NCI-H1105 (cell line): Measurements from ENCODE around the gene HTR2B.
"Not testable (repeated sequence)": the region's sequence is repeated elsewhere in the genome, so short reads cannot be mapped to it uniquely, and the experiment has no call there.

ENCODE experiments used
- DNase-seq: peaks from one replicate; lab custom pipeline; 2025; lab: John Stamatoyannopoulos, UW

HTR2B gene

DNA sequence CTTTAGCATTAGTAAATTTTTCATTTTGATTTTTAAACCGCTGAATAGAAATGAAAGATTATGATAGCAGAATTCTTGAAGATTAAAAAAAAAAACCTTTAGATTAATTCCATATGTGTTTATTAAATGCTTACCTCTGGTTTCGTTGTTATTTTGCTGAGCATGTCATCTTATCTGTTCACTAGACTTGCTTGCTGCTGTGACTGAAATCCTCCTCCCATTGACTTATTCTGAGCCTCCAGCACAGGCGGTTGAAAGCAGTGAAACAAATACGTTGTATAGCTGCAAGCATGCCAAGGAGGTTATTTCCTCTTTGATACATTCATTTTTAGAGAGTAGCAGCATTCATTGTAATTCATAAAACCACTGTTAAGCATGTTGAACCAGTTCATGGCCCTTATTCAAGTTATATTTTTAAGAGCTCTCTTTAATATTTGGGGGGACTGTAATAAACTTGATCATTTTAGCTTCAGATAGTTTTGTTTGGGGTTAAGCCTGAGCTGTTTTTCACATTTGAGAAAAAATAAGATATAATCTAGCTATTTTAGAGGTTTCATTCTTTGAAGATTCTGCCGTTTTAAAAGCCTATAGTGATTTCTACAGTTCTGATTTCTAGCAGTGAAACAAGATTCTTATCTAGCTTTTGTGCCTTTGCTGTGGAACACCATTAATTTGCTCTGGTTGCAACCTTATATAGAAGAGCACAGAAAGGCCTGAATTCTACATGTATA is at the start of gene HTR2B:
Gene HTR2B, minus strand, starts transcription at position 205 of the 731 bp plus-strand sequence. CDS start 1,278 bp downstream, outside the sequence.
- no peak for DNase-seq

DNA sequence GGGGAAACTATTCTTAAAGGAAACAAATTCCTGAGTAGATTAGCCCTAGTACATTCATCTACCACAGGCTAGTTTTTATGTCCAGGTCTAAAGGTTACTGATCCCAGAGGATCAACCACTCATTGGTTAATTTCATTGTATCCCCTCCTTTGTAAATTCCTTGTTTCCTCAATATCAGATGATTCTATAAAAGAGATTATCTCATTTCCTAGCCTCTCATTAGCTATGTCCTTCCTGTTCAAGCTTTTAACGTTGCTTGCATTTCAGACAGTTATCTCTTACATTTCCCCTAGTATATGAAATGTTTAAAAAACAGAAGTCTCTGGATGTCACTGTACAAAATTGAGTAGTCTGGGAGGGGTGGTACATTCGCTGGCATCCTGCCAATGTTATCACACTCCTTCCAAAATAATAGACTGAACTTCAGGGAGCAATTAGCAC is 49.4 kb upstream of the HTR2B start:
- DNase-seq = peak; percentile 23

DNA sequence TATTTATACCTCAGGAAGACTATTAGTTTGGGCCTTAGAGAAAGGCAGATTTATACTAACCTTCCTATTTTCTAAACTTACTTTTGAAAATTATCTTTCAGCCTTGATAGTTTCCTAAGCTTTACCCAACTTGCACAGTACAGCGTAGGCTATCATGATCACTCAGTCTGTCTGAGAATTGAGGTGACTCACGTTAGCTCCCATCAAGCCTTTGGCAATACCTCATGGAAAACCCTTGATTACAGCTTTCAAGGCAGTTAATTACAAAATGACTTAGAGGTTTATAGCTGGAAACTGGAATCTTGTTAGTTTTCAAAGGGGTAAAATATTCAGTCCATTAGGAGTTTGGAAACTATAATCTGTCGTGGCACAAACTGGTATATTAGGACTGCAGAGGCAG is 47.2 kb upstream of the HTR2B start:
- no peak for DNase-seq

DNA sequence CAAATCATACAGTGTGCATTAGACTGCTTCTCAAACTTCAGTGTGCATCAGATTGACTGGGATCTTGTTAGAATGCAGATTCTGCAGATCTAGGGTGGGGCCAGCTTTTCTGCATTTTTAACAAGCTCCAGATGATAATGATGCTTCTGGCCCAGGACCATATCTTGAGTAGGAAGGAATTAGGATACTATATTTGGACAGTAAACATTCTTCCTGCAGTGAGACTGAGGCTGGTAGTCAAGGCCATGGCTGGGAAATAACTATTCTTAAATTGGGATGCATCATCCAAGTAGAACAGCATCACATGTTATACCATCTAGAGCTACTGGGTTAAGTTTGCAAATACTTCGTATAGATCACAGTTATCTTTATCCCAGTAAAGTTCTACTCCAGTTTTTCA is 45.2 kb upstream of the HTR2B start:
- no peak for DNase-seq

DNA sequence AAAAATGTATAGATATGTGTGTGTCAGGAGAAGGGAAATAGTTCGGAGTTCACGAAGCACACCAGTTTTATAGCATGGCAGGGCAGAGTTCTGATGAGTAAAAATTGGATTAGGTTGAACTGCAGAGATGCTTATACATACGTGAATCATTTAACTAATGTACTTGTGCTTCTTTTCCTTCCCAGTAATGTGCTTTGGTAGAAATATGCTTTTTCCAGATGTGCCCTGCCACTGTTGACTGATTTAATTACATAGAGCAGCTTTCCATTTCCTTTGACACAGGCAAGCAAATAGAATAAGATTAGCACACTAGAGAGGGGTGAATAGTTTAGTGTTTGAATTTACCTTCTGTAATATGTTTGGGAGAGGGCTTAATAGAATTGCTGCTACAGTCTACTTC is 44.6 kb upstream of the HTR2B start:
- DNase-seq = no peak

DNA sequence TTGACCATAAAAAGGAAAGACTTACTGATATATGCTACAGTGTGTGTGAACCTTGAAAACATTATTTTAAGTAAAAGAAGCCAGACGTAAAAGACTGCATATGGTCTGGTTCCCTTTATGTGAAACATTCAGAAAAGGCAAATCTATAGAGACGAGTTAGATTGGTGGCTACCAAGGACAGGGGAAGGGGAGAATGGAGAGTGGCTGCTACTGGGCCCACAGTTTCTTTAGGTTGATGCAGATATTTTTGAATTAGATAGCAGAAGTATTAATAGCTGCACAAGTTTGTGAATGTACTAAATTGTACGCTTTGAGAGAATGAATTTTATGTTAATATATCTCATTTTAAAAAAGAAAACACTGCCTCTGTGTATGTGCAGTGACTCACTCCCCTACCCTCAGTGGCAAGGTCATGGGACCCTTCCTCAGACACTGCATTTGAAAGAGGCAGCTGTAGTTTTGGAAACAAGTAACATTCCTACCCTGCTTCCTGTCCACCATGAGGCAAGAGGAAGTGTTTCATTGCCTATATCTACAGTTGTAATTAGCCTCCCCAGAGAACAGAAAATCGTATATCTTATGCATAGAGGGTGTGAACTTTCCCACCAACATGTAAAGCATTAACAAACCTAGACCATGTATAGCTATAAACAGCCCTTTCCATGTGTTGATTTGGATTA is 43.8 kb upstream of the HTR2B start:
- no peak for DNase-seq

DNA sequence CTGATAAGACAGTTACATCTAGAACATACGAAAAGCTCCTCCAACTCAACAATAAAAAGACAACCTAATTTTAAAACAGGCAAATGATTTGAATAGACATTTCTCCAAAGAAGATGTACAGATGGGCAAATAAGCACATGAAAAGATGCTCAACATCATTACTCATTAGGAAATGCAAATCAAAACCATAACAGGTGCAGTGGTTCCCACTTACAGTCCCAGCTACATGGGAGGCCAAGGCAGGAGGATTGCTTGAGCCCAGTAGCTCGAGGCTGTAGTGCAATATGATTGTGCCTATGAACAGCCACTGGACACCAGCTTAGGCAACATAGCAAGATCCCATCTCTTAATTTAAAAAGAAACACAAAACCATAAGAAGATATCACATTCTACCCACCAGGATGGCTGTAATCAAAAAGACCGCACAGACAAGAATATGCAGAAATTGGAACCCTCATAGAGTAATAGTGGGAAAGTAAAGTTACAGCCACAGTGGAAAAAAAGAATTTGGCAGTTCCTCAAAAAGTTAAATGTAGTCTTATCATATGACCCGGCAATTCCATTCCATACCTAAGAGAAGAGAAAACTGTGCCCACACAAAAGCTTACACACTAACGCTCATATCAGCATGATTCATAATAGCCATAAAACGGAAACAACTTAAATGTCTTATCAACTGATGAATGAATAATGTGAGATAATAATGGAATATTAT is 43.1 kb upstream of the HTR2B start:
- no peak for DNase-seq

DNA sequence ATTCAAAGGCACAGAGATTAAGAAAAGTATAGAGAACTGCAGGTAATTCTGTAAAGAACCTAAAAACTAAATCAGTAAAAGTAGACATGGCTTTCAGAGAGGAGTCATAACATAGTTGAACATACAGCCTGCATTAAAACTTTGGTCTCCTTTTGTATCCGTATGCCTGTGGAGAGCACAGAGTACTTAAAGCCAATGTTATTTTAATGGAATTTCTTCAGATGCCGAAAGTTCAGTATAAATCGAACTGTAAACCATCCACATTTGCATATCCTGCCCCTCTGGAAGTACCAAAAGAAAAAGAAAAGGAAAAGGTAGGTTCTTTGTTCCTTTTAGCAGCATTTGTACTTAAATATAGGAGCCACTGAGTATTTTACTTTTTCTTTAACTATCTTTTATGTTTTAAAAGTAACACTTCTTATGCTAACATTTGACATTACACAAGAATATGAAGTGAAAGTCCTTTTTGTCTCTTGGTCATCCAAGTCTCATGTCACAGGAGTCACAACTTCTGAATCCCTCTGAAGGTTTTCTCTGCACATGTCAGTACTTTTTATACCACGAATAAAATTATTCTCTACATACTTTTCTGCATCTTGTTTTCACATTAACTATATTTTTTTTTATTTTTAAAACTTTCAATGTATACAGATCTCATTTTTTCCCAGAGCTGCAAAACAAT is 38.7 kb upstream of the HTR2B start:
- no peak for DNase-seq

DNA sequence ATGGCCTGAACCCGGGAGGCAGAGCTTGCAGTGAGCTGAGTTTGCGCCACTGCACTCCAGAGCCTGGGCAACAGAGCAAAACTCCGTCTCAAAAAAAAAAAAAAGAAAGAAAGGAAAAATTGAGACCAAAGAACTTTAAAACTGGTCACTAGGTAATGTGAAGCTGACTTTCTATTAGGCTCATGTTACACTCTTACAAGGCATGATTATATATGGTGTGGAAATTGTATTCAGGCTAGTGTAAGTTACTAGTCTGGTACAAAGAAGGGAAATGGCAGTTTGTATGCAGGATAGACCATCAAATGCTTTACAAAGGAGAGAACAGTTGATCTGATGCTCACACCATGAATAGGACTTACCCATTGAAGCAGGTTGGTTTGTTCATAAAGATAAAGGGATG is 38.2 kb upstream of the HTR2B start:
- no peak for DNase-seq

DNA sequence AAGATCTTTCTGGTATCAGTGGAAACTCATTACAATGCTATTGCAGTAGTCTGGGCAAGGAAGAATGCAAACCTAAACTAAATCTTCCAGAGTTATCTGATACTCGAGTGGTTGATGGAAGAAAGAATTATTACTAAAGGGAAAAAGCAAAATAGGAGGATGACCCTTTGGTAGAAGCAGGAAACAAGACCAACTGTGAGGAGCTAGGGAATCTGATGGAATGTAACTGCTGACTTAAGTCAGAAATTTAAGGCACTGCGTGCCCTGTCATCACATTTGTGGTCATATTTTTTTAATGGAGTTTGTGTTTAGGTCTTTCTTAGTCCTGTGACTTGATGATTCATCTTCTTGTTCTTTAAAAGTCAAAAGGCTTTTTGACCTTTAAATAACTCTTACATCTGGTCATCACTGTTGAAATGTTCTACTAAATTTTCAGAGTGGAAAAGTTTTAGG is 37.1 kb upstream of the HTR2B start:
- no peak for DNase-seq

DNA sequence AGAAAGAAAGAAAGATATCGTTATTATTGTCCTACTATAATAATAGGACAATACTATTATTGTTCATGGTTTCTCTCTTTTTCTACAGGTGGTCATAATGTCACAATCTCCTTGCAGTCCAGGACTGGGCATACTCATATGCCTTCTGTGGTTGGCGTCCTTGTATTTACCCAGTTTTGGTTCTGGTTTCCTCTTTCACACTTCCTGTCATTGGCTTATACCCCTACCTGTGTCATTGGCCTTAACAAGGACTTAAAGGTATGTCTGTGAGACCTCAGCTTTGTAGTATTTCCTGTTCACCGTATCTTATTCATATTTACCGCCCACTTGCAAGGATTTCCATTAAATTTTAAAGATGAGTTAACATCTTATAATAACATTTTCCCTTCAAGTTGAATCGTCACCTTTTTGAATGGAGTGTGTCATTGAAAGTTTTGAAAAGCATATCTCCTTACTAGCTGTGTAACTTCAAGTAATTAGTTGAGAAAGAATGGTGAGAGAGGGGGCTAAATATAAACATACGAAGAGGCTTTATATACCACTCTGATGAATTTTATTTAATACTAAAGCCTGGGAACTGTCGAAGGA is 36.5 kb upstream of the HTR2B start:
- no peak for DNase-seq

DNA sequence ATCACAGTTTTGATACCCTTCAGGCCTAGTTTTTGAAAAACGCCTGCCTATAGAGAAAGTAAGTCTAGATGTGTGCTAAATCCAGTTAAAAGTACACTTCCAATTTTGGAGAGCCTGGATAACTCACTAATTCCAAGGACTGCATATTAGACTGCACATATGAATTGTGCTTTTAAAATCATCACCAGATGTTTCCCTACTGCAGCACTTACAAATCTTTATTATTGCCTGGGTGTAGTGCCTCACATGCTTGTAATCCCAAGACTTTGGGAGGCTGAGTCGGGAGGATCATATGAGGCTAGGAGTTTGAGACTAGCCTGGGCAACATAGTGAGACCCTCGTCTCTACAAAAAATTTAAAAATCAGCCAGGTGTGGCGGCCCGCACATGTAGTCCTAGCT is 35.9 kb upstream of the HTR2B start:
- DNase-seq = no peak

DNA sequence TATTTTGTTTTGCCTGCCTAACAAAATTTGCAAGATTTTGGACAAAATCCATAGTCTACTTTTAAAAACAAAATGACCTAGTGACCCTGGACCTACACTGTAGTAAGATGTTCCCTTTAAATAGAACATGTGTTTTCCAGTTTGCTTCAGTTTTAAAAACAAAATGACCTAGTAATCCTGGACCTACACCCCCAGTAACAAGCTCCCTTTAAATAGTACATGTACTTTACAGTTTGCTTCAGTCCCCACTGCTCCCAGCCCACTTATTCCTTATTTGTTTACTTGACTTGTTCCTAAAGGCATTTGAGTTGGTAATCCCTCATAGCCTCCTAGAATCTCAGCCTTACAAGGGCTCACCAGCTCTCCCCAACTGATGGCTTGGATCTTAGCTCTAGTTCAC is 34.5 kb upstream of the HTR2B start:
- no peak for DNase-seq

DNA sequence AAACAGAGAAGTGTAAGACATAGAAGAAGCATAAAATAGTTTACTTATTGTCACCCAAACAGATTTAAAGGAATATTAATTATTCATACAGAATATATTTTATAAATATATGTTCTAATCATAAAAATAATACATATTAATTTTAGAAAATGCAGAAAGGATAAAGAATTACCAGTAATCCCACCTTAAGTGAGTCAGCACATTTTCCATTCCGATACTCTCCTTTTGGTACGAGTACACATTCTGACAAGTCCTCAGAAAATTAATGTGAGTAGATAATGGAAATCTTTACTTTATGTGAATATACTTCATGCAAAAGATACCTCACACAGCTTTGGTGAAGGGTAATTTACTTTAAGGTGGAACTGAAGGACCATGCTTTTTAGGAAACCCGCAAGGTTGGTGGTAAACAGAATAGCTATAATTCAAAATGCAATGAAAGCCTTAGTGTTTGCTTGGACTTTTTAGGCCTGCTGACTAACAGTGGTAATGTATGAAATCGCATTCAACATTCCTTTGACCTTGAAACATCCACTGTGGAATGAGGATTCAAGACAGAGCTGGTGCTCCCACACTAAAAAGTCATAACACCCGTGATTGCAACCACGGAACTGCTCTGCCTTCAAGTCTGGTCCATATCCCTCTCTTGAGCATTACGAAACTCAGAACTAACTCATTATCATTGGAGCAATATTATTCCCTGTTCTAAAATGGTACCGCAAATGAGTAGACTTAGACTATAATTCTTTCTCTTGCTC is 28.1 kb upstream of the HTR2B start:
- no peak for DNase-seq

DNA sequence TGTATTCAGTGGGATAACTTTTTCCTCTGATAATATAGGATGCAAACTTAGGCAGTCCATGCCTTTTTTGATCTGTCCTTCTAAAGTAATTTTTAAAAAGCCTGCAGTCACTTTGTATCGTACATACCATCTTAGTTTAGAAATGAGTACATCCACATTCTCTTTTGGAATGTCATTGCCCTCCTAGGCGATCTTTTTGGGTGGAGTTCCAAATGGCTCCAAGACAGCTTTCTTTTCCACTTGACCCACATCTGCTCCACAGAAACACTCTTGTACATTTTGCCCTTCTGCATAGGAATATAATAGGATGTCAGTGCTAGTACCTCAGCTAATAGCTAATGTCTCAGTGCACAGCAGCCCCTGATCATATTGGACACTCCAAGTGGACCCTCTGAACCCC is 21.8 kb upstream of the HTR2B start:
- no peak for DNase-seq

DNA sequence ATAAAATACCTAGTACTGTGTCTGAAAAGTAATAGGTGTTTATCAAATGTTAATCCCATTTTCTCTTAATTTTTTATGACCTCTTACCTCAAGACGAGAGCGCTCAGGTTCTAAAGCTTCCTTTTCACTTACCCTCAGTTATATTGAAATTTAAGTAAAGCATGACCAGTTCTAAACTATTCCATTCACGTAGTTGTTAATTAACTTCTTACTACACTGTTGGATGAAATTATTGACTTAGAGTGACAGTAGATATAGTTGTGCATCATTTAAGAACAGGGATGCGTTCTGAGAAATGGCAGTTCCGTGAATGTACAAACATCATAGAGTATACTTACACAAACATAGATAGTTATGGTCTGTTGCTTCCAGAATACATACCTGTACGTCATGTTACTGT is 20.1 kb upstream of the HTR2B start:
- DNase-seq = no peak

DNA sequence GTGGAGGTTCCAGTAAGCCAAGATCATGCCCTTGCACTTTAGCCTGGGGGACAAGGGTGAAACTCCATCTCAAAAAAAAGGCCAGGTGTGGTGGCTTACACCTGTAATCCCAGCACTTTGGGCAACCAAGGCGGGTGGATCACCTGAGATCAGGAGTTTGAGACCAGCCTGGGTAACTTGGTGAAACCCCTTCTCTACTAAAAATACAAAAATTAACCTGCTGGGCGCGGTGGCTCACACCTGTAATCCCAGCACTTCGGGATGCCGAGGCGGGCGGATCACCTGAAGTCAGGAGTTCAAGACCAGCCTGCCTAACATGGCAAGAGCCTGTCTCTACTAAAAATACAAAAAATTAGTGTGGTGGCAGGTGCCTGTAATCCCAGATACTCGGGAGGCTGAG is 16.0 kb upstream of the HTR2B start:
- DNase-seq = not testable (repeated sequence)

DNA sequence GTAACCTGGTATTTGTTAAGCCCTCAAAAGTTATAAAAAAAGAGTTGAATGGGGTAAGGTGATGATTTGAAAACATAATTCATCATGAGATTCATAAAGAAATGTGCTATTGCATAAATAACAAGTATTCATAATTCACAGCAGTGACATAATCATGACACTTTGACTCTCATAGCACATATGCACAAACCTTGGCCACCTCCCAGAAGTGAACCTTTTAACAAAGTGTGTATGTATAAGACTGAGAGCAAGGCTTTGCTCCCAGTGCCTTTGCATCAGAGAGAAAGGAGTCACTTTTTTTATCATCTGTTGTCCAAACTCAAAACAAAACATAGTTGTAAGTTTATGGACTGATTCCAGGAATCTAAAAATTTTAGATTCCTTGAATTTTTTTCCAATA is 15.0 kb upstream of the HTR2B start:
- no peak for DNase-seq

DNA sequence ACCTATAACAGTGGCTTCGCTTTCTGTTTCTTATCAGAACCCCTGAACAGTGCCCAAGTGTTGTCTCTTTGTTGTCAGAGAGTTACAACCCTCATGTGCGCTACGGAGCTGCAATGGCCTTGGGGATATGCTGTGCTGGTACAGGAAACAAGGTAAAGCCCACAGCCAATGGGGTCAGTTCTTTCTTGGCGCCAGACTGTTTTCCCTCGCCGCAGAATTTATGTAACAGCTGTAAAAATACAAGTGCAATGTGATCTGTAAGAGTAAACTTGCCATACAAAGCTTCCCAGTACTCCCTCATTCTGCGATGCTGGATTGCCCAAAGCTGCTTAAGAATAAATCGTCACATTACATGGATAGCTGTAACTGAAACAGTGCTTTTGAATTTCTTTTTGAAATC is 13.9 kb upstream of the HTR2B start:
- DNase-seq = no peak

DNA sequence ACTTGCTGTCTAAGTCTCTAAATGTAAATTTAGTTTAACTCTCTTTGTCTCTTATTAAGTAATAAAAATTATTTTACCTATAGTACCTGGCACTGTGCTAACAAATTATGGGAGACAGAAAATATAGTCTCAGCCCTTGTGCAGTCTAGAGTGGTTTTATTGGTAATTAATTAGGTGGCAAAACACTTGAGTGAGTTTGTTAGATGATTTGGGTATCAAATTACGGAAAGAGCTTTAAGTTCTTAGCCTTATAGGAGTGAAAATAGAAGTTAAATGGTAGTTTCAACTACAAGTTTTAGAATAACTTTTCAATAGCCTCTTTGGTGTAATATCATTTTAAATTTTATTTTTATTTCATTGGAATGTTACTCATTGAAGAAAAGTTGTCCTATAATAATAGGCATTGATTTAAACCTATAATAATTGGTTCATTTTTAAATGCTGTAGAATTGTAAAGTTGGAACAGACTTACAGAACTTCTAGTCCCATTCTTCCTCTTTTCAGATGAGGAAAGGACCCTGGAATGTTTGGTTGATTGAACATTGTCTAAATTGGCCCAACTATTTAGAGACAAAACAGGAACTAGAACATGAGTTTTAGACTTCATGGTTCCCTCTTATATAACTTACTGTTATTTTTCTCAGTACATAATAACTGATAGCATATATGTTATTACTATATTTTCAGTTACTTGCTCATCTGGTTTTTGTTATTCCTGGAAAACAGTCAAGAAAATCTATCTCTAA is 10.2 kb upstream of the HTR2B start:
- peak; percentile 31 for DNase-seq
